ENCODE data around the gene KDM1B. TPM values are rescaled to one million over a fixed set of nuclear protein-coding genes. Genes with fewer than 3 reads are reported as not detected.

KDM1B gene
- total and polyA plus RNA-seq, 2 donors (not counting 3 experiments of a cell fraction or from before 2014, with no cell fraction given) = 3.0 to 10.8 TPM

DNA sequence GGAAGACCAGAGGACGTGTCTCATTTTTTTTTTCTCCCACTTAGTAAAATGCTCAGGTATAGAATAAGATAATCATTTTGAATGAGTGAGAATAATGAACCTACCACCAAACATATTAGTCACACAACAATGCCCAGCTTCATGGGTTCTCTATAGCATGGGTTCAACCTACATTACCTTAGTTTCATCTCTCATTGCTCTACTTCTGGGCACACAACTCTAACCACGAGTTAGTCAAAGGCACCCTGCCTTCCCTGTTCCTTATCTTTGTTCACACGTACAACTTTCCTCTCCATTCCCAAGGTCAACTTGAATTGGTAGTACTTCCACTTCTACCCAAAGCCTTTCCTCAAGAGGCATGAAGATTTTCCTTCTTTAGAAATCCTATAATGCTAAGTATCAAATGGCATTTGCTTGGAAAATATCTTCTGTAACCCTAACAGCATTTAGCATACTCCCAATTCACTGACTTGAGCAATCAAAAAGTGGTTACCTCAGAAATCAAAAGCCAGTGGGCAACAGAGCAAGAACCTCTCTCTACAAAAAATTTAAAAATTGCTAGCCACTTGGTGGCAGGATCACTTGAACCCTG lies 88.2 kb downstream of the KDM1B start:
- DNase-seq (ENCODE audit: low read depth, low spot score) (no peak), FAIRE-seq (no peak)
- Histone ChIP-seq H3K27me3 (ENCODE audit: control insufficient read depth in 2 of 2, insufficient read depth in 2 of 2, low read length in 2 of 2) (no peaks in the 10 kb centered on the region), H3K9me3 (replicated peaks; ENCODE audit: control insufficient read depth, insufficient read depth, low read length) (no peaks in the 10 kb centered on the region), H3K9me1 (replicated peaks; ENCODE audit: control insufficient read depth, extremely low read depth, insufficient read depth, low read length) (peaks cover 2% of the 10 kb centered on the region), H3K4me1 (ENCODE audit: control insufficient read depth, extremely low read depth, insufficient read depth, low read length) (peaks cover 9% of the 10 kb centered on the region), H4K20me1 (replicated peaks; ENCODE audit: control insufficient read depth, extremely low read depth, insufficient read depth, low read length) (no peaks in the 10 kb centered on the region), H2AFZ (ENCODE audit: low read depth, low read length) (no peak overlapping the region), H3K9ac (replicated peaks; ENCODE audit: extremely low read depth, insufficient read depth, low read length) (no peak overlapping the region), H3K4me2 (ENCODE audit: insufficient read depth, low read length) (no peak overlapping the region), H3K36me3 (ENCODE audit: control insufficient read depth in 2 of 2, extremely low read depth in 1 of 2, insufficient read depth in 2 of 2, low read length in 2 of 2) (peaks cover 7 to 31% of the 10 kb centered on the region in 2 experiments), H3K4me3 (replicated peaks in 1 of 3; ENCODE audit: insufficient read depth in 1 of 3, low read depth in 1 of 3, low read length in 3 of 3) (no peak overlapping the region), H3K27ac (ENCODE audit: insufficient read depth, low read depth, low read length) (no peak overlapping the region), H3K79me2 (ENCODE audit: control insufficient read depth, insufficient read depth, low read length) (peaks cover 69% of the 10 kb centered on the region)
- TF ChIP-seq, protein P1, sequence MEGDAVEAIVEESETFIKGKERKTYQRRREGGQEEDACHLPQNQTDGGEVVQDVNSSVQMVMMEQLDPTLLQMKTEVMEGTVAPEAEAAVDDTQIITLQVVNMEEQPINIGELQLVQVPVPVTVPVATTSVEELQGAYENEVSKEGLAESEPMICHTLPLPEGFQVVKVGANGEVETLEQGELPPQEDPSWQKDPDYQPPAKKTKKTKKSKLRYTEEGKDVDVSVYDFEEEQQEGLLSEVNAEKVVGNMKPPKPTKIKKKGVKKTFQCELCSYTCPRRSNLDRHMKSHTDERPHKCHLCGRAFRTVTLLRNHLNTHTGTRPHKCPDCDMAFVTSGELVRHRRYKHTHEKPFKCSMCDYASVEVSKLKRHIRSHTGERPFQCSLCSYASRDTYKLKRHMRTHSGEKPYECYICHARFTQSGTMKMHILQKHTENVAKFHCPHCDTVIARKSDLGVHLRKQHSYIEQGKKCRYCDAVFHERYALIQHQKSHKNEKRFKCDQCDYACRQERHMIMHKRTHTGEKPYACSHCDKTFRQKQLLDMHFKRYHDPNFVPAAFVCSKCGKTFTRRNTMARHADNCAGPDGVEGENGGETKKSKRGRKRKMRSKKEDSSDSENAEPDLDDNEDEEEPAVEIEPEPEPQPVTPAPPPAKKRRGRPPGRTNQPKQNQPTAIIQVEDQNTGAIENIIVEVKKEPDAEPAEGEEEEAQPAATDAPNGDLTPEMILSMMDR (IDR thresholded peaks at IDR 0.05; ENCODE audit: extremely low read depth in 1 of 2, insufficient read depth in 1 of 2, low read depth in 1 of 2, low read length in 2 of 2) = no peak
- CTCF ChIA-PET = no interaction called here
- dilution Hi-C loops (cut with MboI; ENCODE audit: extremely low pct_ligation_motif_present, low sequenced_read_pairs) (no loop called here), intact Hi-C loops (cut with micrococcal nuclease) (no loop called here)
- POLR2A ChIA-PET = no interaction called here
- no TSS peak for BruUV-seq (replicated peaks)

DNA sequence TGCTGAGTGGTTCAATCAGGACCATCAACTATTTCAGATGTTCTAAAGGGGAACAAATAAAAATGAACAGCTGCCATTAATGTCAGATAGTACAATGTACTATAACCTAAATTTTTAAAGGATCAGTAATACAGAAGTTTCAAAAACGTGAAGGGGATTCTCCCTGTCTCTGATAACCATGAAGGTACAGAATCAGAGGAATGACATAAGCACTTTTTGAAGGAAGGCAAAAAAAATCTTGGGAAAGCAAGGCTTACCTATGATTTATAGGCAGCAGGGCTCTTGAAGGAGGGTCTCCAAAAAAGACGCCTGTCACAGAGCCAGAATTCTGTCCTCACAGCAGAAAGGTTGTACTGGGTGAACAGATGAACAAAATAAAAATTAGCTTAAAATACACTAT lies 89.0 kb downstream of the KDM1B start:
- peaks cover 74% of the 10 kb centered on the region for H3K79me2 ChIP-seq (ENCODE audit: control insufficient read depth, insufficient read depth, low read length)
- H3K4me2 ChIP-seq (ENCODE audit: insufficient read depth, low read length) = no peak overlapping the region
- POLR2A ChIA-PET = no interaction called here
- no peaks in the 10 kb centered on the region for H3K27me3 ChIP-seq (ENCODE audit: control insufficient read depth in 2 of 2, insufficient read depth in 2 of 2, low read length in 2 of 2)
- H4K20me1 ChIP-seq (replicated peaks; ENCODE audit: control insufficient read depth, extremely low read depth, insufficient read depth, low read length) = no peaks in the 10 kb centered on the region
- dilution Hi-C loops (cut with MboI; ENCODE audit: extremely low pct_ligation_motif_present, low sequenced_read_pairs) (no loop called here), intact Hi-C loops (cut with micrococcal nuclease) (no loop called here)
- H3K27ac ChIP-seq (ENCODE audit: insufficient read depth, low read depth, low read length) = no peak overlapping the region
- H3K36me3 ChIP-seq (ENCODE audit: control insufficient read depth in 2 of 2, extremely low read depth in 1 of 2, insufficient read depth in 2 of 2, low read length in 2 of 2) = peaks cover 7 to 31% of the 10 kb centered on the region in 2 experiments
- no peak overlapping the region for H3K4me3 ChIP-seq (replicated peaks in 1 of 3; ENCODE audit: insufficient read depth in 1 of 3, low read depth in 1 of 3, low read length in 3 of 3)
- H3K9me1 ChIP-seq (replicated peaks; ENCODE audit: control insufficient read depth, extremely low read depth, insufficient read depth, low read length) = peaks cover 2% of the 10 kb centered on the region
- no peak overlapping the region for H3K9ac ChIP-seq (replicated peaks; ENCODE audit: extremely low read depth, insufficient read depth, low read length)
- DNase-seq (ENCODE audit: low read depth, low spot score) (no peak), FAIRE-seq (no peak)
- CTCF ChIA-PET = no interaction called here
- H3K4me1 ChIP-seq (ENCODE audit: control insufficient read depth, extremely low read depth, insufficient read depth, low read length) = peaks cover 9% of the 10 kb centered on the region
- no TSS peak for BruUV-seq (replicated peaks)
- no peaks in the 10 kb centered on the region for H3K9me3 ChIP-seq (replicated peaks; ENCODE audit: control insufficient read depth, insufficient read depth, low read length)
- TF ChIP-seq, protein P1 (IDR thresholded peaks at IDR 0.05; ENCODE audit: extremely low read depth in 1 of 2, insufficient read depth in 1 of 2, low read depth in 1 of 2, low read length in 2 of 2) = no peak
- TF ChIP-seq POLR2A (IDR thresholded peaks at IDR 0.05; ENCODE audit: low read depth, low read length) (no peak), JUN (IDR thresholded peaks at IDR 0.05; ENCODE audit: borderline replicate concordance, insufficient read depth, insufficient read length, low read depth) (no peak), EZH2 (IDR thresholded peaks at IDR 0.05; ENCODE audit: borderline replicate concordance, low read depth, low read length, severe bottlenecking) (no peak), FOS (IDR thresholded peaks at IDR 0.05; ENCODE audit: borderline replicate concordance, insufficient read depth, low read length) (no peak), GATA2 (IDR thresholded peaks at IDR 0.05; ENCODE audit: insufficient read depth, insufficient read length, low read depth, low read length) (no peak)
- H2AFZ ChIP-seq (ENCODE audit: low read depth, low read length) = no peak overlapping the region
